Lower lobe of right lung (tissue), 2 donors: ENCODE results near the gene WWC1. TPM values are rescaled to one million over a fixed set of nuclear protein-coding genes. Genes with fewer than 3 reads are reported as not detected.

Experiments used
- ATAC-seq, 2 donors: fragments of 200-7000 bp; cut with Tn5 transposase; one replicate each; pipeline ENCODE4 v1.9.1; 2020 to 2022; ENCODE audit warnings: mild to moderate bottlenecking in 2 of 2, moderate library complexity in 2 of 2
- DNase-seq: peaks from one replicate; pipeline ENCODE4 v3.0.0-alpha.2; 2020
- H3K27ac ChIP-seq: fragments of 200-600 bp; one replicate; pipeline ENCODE4 v1.8.0; 2022
- H3K27me3 ChIP-seq: fragments of 200-600 bp; one replicate; pipeline ENCODE4 v1.8.0; 2022; ENCODE audit warnings: low read depth
- H3K36me3 ChIP-seq: fragments of 200-600 bp; one replicate; pipeline ENCODE4 v1.8.0; 2022; ENCODE audit warnings: mild to moderate bottlenecking
- H3K4me1 ChIP-seq: fragments of 200-600 bp; one replicate; pipeline ENCODE4 v1.8.0; 2022
- H3K4me3 ChIP-seq: fragments of 200-600 bp; one replicate; pipeline ENCODE4 v1.8.0; 2022; ENCODE audit warnings: mild to moderate bottlenecking
- H3K9me3 ChIP-seq: fragments of 200-600 bp; one replicate; pipeline ENCODE4 v1.8.0; 2022
- CTCF ChIP-seq: fragments of 200-600 bp; IDR thresholded peaks from one replicate; pipeline ENCODE4 v1.8.0; 2022; ENCODE audit warnings: antibody characterized with exemption, mild to moderate bottlenecking
- intact Hi-C: fragments of 100-400 bp; cut with DNase I; formaldehyde crosslinking; loops from one replicate; pipeline ENCODE4 v1.11.0; 2022
- total RNA-seq: library from RNA; stranded (reverse); fragmentation: NEBNext Ultra II Directional; extraction: Animal tissue kit (Norgen Biotek cat#: 25700); gene quantifications from one replicate; pipeline ENCODE4 v1.2.1, GENCODE V29; 2021
- donor health status: DM: no; HTN: yes; CAD: no; lungs with severe emphysema.

Gene WWC1
- total RNA-seq, 1 donor from 2014 or later: 61.9 TPM

GRCh38 chr5:168354397-168354796 is 63.0 kb downstream of the WWC1 start:
- no peaks in the 10 kb centered on the region for H3K27me3 ChIP-seq
- TF ChIP-seq CTCF: no peak
- peaks cover 5% of the 10 kb centered on the region for H3K4me1 ChIP-seq
- intact Hi-C loops: no loop called here
- no peaks in the 10 kb centered on the region for H3K36me3 ChIP-seq
- no peaks in the 10 kb centered on the region for H3K9me3 ChIP-seq
- H3K4me3 ChIP-seq: no peak overlapping the region
- no peak for ATAC-seq
- no peak for DNase-seq
- H3K27ac ChIP-seq: no peak overlapping the region

GRCh38 chr5:168356171-168356570 is 64.7 kb downstream of the WWC1 start:
- peaks cover 5% of the 10 kb centered on the region for H3K4me1 ChIP-seq
- H3K27ac ChIP-seq: no peak overlapping the region
- no peak overlapping the region for H3K4me3 ChIP-seq
- H3K9me3 ChIP-seq: no peaks in the 10 kb centered on the region
- ATAC-seq (no peak), DNase-seq (no peak)
- TF ChIP-seq CTCF: no peak
- H3K36me3 ChIP-seq: no peaks in the 10 kb centered on the region
- intact Hi-C loops: no loop called here
- H3K27me3 ChIP-seq: no peaks in the 10 kb centered on the region

DNA sequence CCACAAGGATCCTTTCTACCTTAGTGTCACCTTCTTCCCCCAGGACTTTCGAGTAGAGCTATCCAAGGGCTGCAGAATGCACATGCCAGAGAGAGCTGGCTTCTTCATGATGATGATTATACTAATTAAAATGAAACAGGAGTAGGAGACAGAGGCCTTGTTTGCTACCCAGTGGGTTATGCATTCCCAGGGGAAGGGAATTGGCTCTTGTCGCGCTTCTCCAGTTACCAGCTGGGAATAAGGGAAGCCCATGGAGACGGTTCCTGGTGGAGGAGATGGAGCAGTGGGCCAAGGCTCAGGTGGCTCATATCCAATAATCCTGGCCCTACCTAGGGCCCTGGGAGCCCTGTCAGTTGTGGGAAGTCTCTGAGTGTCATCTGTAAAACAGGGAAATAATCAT is 65.1 kb downstream of the WWC1 start:
- Histone ChIP-seq H3K27me3 (no peaks in the 10 kb centered on the region), H3K9me3 (no peaks in the 10 kb centered on the region), H3K4me3 (no peak overlapping the region), H3K27ac (no peak overlapping the region), H3K36me3 (no peaks in the 10 kb centered on the region), H3K4me1 (peaks cover 5% of the 10 kb centered on the region)
- intact Hi-C loops: no loop called here
- no peak for DNase-seq
- TF ChIP-seq CTCF: no peak
- no peak for ATAC-seq

- intact Hi-C loops: no loop called here
- no peaks in the 10 kb centered on the region for H3K27me3 ChIP-seq
Measured at GRCh38 chr5:168357876-168358275, 66.4 kb downstream of the WWC1 start.

DNA sequence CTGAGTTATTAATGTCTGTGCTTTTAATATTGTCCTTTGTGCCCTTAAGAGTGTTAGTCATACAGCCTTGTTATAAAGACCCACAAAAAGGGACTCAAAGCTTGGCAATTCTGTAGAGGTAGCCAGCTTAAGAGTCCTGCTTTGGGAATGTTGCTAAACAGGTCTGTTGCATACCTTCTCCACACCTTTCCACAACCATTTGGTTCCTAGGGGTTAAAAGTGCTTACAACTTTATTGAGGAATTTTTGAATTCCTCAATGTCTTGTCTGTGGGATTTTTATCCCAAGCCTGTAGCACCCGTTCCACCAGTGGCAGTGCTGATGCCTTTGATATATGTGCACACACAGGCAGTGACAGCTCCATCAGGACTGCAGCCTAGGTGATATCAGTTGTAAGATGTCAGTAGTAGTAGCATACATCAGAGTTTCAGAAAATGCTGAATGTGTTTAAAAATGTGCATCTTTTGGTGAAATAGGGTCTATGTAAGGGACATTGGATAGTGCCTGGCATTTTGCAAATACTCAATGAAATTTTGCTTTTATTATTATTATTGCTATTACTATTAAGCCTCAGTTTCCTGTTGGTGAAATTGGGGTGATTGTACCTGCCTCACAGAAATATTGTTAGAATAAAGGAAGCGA is 68.5 kb downstream of the WWC1 start:
- H3K4me3 ChIP-seq: no peak overlapping the region
- TF ChIP-seq CTCF: no peak
- intact Hi-C loops: no loop called here
- H3K27ac ChIP-seq: no peak overlapping the region
- H3K4me1 ChIP-seq: peaks cover 7% of the 10 kb centered on the region
- no peaks in the 10 kb centered on the region for H3K9me3 ChIP-seq
- DNase-seq (no peak), ATAC-seq (peak; percentile 71 to 80)
- no peaks in the 10 kb centered on the region for H3K27me3 ChIP-seq
- no peaks in the 10 kb centered on the region for H3K36me3 ChIP-seq

More at GRCh38 chr5:168357876-168358275, 66.4 kb downstream of the WWC1 start:
- no peak overlapping the region for H3K27ac ChIP-seq
- ATAC-seq (no peak), DNase-seq (no peak)
- peaks cover 5% of the 10 kb centered on the region for H3K4me1 ChIP-seq
- H3K9me3 ChIP-seq: no peaks in the 10 kb centered on the region
- no peak overlapping the region for H3K4me3 ChIP-seq
- no peak for TF ChIP-seq CTCF
- no peaks in the 10 kb centered on the region for H3K36me3 ChIP-seq
